Mucosa of rectum (tissue), 2 donors: Measurements from ENCODE around the gene PIK3IP1.
"Not testable (repeated sequence)": the region's sequence is repeated elsewhere in the genome, so short reads cannot be mapped to it uniquely, and the experiment has no call there.

Experiments used
- H3K27ac ChIP-seq, 2 donors: one replicate each; pipeline ENCODE4 v1.7.0; 2013; ENCODE audit warnings: inconsistent platforms in 2 of 2, low read depth in 2 of 2, low read length in 2 of 2
- H3K27me3 ChIP-seq, 2 donors: one replicate each; pipeline ENCODE4 v1.7.0; 2013; ENCODE audit warnings: low read length in 2 of 2; ENCODE audit not compliant: control insufficient read depth in 2 of 2, insufficient read depth in 2 of 2
- H3K36me3 ChIP-seq, 2 donors: one replicate each; pipeline ENCODE4 v1.7.0; 2013; ENCODE audit warnings: low read length in 2 of 2; ENCODE audit not compliant: control insufficient read depth in 2 of 2, insufficient read depth in 2 of 2
- H3K4me1 ChIP-seq, 2 donors: one replicate each; pipeline ENCODE4 v1.7.0; 2013; ENCODE audit warnings: low read length in 2 of 2, mild to moderate bottlenecking in 1 of 2; ENCODE audit not compliant: control insufficient read depth in 2 of 2, insufficient read depth in 2 of 2
- H3K4me3 ChIP-seq, 2 donors: one replicate each; pipeline ENCODE4 v1.7.0; 2013; ENCODE audit warnings: low read length in 2 of 2
- H3K9ac ChIP-seq, 2 donors: one replicate each; pipeline ENCODE4 v1.7.0; 2013; ENCODE audit warnings: low read length in 2 of 2, low read depth in 1 of 2, mild to moderate bottlenecking in 1 of 2
- H3K9me3 ChIP-seq, 2 donors: one replicate each; pipeline ENCODE4 v1.7.0; 2013; ENCODE audit warnings: low read length in 2 of 2; ENCODE audit not compliant: control insufficient read depth in 2 of 2
- donor health status: healthy.
- donor health status: Normal muscosa, but diverticular disease.

Gene PIK3IP1

DNA sequence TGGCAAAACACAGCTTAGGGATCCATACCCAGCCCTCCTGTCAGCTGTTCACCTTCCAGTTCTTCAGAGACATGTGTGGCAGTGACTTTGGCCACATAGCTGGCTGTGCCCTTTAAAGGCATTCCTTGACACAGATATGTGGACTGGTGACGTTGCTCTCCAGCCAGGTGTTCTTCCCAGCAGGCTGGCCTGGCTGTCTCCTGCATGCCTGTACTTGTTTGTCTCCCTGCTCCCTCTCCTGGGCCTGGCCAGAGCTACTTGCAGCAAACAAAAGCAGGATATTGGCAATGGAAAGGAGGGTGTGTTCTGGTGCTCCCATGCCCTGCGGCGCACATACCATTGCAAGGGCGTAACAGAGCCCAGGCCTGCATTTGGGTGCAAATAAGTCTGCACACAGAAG is 38.3 kb downstream of the PIK3IP1 start:
- Histone ChIP-seq H3K9me3 (no peaks in the 10 kb centered on the region), H3K9ac (no peak overlapping the region), H3K27ac (peak overlapping the region in 1 of 2 donors; percentile 59), H3K4me1 (peaks cover 17 to 32% of the 10 kb centered on the region in 2 donors), H3K27me3 (no peaks in the 10 kb centered on the region), H3K36me3 (peaks cover 36 to 41% of the 10 kb centered on the region in 2 donors), H3K4me3 (no peak overlapping the region)

GRCh38 chr22:31250740-31251600 is 41.3 kb downstream of the PIK3IP1 start:
- Histone ChIP-seq H3K4me3 (no peak overlapping the region), H3K9ac (no peak overlapping the region), H3K36me3 (peaks cover 21 to 44% of the 10 kb centered on the region in 2 donors), H3K27me3 (no peaks in the 10 kb centered on the region), H3K27ac (no peak overlapping the region), H3K4me1 (peaks cover 32 to 54% of the 10 kb centered on the region in 2 donors), H3K9me3 (no peaks in the 10 kb centered on the region)

DNA sequence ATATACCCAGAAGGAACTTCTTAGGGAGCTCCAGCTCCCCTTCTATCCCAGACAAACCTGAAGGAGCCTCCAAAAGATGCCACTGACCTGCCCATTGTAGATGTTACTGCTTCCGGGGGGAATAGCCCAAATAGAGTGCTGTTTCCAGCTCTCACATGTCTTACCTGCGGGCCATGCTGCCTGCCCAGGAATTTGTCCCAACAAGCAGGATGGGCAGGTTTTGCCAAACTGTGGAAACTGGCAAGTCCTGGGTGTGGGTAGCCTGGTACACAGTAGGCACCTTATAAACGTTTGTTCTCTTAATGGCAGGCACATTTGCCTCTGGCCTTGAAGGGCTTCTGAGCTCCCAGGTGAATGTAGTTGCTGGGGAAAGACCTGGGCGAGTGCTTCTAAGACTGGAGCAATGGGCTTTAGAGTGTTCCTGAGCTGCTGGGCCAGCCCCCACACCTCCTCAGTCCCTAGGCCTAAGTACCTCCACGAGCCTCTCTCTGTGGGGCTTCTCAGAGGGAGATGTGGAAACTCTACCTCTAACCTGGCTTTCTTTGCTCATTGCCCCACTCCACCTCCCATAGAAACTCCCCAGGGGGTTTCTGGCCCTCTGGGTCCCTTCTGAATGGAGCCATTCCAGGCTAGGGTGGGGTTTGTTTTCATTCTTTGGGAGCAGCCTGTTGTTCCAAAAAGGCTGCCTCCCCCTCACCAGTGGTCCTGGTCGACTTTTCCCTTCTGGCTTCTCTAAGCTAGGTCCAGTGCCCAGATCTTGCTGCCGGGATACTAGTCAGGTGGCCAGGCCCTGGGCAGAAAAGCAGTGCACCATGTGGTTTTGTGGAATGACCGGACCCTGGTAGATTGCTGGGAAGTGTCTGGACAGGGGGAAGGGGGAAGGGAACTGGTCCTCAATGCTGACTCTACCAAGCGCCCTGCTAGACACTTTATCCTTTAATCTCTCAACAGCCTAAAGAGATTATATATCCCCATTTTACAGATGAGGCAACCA is 43.0 kb downstream of the PIK3IP1 start:
- no peak overlapping the region for H3K27ac ChIP-seq
- no peak overlapping the region for H3K4me3 ChIP-seq
- peak overlapping the region in 1 of 2 donors; percentile 16 for H3K9ac ChIP-seq
- no peaks in the 10 kb centered on the region for H3K9me3 ChIP-seq
- H3K27me3 ChIP-seq, result no peaks in the 10 kb centered on the region
- peaks cover 15 to 37% of the 10 kb centered on the region in 2 donors for H3K36me3 ChIP-seq
- H3K4me1 ChIP-seq, result peaks cover 30 to 54% of the 10 kb centered on the region in 2 donors

- Histone ChIP-seq H3K4me3 (peak overlapping the region; percentile 31 to 45), H3K9ac (peak overlapping the region in 1 of 2 donors; percentile 16), H3K4me1 (peaks cover 22 to 43% of the 10 kb centered on the region in 2 donors)
These were observed 44.0 kb downstream of the PIK3IP1 start for GRCh38 chr22:31248138-31248745.

DNA sequence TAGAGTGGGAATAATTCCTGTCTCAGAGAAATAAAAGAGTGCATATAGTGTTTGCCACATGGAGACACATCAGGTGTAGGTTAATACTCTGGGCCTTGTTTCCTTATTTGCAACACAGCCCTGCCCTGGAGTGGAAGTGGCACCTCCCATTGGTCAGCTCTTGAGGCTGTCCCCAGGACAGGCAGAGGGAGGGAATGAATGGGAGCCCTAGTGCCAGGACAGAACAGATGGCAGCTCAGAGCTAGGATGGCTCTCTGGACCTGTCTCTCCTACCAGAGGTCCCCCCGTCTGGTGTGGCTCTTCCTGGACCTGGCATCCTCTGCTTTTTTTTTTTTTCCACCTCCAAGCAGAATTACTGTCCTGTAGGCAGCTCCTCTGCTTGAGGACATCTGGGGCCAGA is 44.6 kb downstream of the PIK3IP1 start:
- Histone ChIP-seq H3K36me3 (peaks cover 15 to 35% of the 10 kb centered on the region in 2 donors), H3K4me3 (peak overlapping the region; percentile 3 to 45), H3K27ac (no peak overlapping the region), H3K9ac (no peak overlapping the region), H3K27me3 (no peaks in the 10 kb centered on the region), H3K9me3 (no peaks in the 10 kb centered on the region), H3K4me1 (peaks cover 21 to 39% of the 10 kb centered on the region in 2 donors)

More at GRCh38 chr22:31248138-31248745, 44.0 kb downstream of the PIK3IP1 start:
- no peaks in the 10 kb centered on the region for H3K27me3 ChIP-seq
- peaks cover 15 to 37% of the 10 kb centered on the region in 2 donors for H3K36me3 ChIP-seq
- H3K27ac ChIP-seq, result no peak overlapping the region
- H3K9me3 ChIP-seq, result no peaks in the 10 kb centered on the region

- Histone ChIP-seq H3K9ac (no peak overlapping the region), H3K36me3 (peaks cover 12 to 35% of the 10 kb centered on the region in 2 donors), H3K27ac (no peak overlapping the region), H3K27me3 (no peaks in the 10 kb centered on the region), H3K4me3 (no peak overlapping the region), H3K4me1 (peaks cover 21 to 39% of the 10 kb centered on the region in 2 donors), H3K9me3 (no peaks in the 10 kb centered on the region)
These were observed 45.6 kb downstream of the PIK3IP1 start for GRCh38 chr22:31246687-31247086.

DNA sequence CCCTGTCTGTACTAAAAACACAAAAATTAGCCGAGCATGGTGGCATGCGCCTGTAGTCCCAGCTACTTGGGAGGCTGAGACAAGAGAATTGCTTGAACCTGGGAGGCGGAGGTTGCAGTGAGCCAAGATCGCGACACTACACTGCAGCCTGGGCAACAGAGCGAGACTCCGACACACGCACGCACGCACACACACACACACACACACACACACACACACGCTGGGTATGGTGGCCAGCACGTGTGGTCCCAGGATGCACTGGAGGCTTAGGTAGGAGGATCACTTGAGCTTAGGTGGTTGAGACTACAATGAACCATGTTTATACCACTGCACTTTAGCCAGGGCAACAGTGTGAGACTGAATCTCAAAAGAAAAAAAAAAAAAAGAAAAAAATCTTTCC is 46.3 kb downstream of the PIK3IP1 start:
- not testable (repeated sequence) for H3K27me3 ChIP-seq, H3K4me3 ChIP-seq, H3K9me3 ChIP-seq, H3K27ac ChIP-seq, H3K9ac ChIP-seq
- Histone ChIP-seq H3K4me1 (peaks cover 21 to 35% of the 10 kb centered on the region in 2 donors), H3K36me3 (peaks cover 12 to 36% of the 10 kb centered on the region in 2 donors)

DNA sequence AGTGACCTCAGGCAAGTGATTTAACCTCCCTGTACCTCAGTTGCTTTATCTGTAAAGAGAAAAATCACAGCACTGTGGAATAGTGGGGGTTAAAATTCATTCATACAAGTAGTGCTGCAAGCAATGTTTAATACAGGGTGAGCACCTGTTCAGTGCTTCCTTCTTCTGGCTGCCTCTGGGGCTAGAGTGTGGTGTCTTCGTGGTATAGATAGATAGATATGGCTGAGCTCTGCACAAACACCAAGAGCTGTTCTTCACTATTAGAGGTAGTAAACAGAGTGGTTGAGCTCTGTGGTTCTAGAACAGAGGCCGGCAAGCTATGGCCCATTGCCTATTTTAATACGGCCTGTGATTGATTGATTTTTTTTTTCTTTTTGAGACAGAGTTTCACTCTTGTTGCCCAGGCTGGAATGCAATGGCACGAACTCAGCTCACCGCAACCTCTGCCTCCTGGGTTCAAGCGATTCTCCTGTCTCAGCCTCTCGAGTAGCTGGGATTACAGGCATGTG is 47.3 kb downstream of the PIK3IP1 start:
- peaks cover 15 to 26% of the 10 kb centered on the region in 2 donors for H3K4me1 ChIP-seq
- H3K4me3 ChIP-seq, result no peak overlapping the region
- H3K9ac ChIP-seq, result no peak overlapping the region
- no peak overlapping the region for H3K27ac ChIP-seq
- no peaks in the 10 kb centered on the region for H3K9me3 ChIP-seq
- peaks cover 12 to 33% of the 10 kb centered on the region in 2 donors for H3K36me3 ChIP-seq
- no peaks in the 10 kb centered on the region for H3K27me3 ChIP-seq

DNA sequence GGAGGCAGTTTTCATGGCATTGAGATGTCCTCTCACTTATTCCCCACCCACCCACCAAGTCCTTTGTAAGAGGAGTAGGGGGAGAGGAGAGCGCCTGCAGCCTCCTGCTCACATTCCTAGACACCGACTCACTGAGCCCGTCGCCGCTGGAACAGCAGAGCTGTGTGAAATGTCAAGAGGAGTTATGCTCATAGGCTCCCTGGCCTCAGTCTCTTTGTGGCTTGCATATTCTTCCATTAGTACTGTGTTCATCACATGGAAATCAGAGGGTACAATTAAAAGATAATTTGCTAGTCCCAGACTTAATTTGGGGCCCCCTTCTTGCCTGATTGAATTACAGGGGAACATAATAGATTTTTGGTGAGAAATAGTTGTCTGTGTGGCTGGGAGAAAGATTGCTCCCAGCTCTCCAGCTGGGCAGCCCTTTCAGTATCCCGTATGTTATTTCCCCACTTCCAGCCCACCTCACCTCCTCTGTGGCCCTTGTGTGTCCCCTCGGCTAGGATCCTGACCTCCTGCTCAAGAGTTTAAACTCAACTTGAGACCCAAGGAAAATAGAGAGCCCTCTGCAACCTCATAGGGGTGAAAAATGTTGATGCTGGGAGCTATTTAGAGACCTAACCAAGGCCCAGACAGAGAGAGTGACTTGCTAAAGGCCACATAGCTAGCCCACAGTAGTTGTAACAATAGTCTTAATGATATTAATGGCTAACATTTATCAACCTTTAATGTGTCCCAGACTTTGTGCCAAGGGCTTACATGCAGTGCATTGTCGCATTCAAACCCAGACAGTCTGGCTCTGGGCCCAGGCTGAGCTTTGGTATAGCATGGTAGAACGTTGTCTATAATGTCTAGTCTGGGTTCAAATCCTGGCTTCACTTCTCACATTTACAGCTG is 48.0 kb downstream of the PIK3IP1 start:
- Histone ChIP-seq H3K9ac (no peak overlapping the region), H3K27me3 (no peaks in the 10 kb centered on the region), H3K36me3 (peaks cover 7 to 31% of the 10 kb centered on the region in 2 donors), H3K4me1 (peaks cover 15 to 23% of the 10 kb centered on the region in 2 donors), H3K27ac (no peak overlapping the region), H3K9me3 (no peaks in the 10 kb centered on the region), H3K4me3 (no peak overlapping the region)
